Spinal cord (tissue), 10 donors: ENCODE results near the gene SLC26A2. TPM values are rescaled to one million over a fixed set of nuclear protein-coding genes. Genes with fewer than 3 reads are reported as not detected.
"Not testable (repeated sequence)": the region's sequence is repeated elsewhere in the genome, so short reads cannot be mapped to it uniquely, and the experiment has no call there.

ENCODE experiments used
- DNase-seq, 6 donors: peaks; one replicate each; pipeline versions ENCODE4 v3.0.0 to v3.0.0-alpha.2; 2013 to 2015; ENCODE audit warnings: low spot score in 6 of 6, low read depth in 4 of 6
- H3K27ac ChIP-seq: one replicate; pipeline ENCODE4 v1.5.1; 2013; ENCODE audit warnings: low read depth, low read length, control low read depth
- H3K27me3 ChIP-seq: one replicate; pipeline ENCODE4 v1.6.1; 2013; ENCODE audit warnings: low read length; ENCODE audit not compliant: control insufficient read depth, insufficient read depth
- H3K36me3 ChIP-seq: one replicate; pipeline ENCODE4 v1.6.1; 2013; ENCODE audit warnings: low read length; ENCODE audit not compliant: control insufficient read depth, insufficient read depth
- H3K4me1 ChIP-seq: one replicate; pipeline ENCODE4 v1.6.1; 2013; ENCODE audit warnings: low read length; ENCODE audit not compliant: control insufficient read depth, insufficient read depth
- H3K4me3 ChIP-seq: one replicate; pipeline ENCODE4 v1.5.1; 2013; ENCODE audit warnings: low read depth, low read length, control low read depth
- H3K9me3 ChIP-seq: one replicate; pipeline ENCODE4 v1.6.1; 2013; ENCODE audit warnings: low read length; ENCODE audit not compliant: control insufficient read depth, insufficient read depth
- WGBS: methylation state at CpG from one replicate; pipeline ENCODE4 v1.1.5; 2013; ENCODE audit warnings: missing lambda C conversion rate; ENCODE audit not compliant: insufficient coverage; 5-methylcytosine and 5-hydroxymethylcytosine counted together
- polyA plus RNA-seq, 2 donors: library from polyadenylated mRNA; unstranded; fragments of 120-200 nt; gene quantifications; one replicate each; pipeline ENCODE4 v1.2.1, GENCODE V29; 2013; ENCODE audit not compliant: insufficient read length in 2 of 2
- small RNA-seq: library from RNA; depleted of rRNA; stranded (forward); fragments of <200 nt; gene quantifications from one replicate; pipeline ENCODE3, GENCODE V24; 2014; ENCODE audit warnings: low replicate concordance
- total RNA-seq, 2 donors: library from RNA; depleted of rRNA in 1 of 2; stranded (reverse); fragments of 120-200 nt in 1 of 2; fragments of >200 nt in 1 of 2; gene quantifications; one replicate each; pipeline versions ENCODE4 v1.2.3 to v1.2.4, GENCODE V29; 2013 to 2014
- donor health status: healthy.

SLC26A2 gene
- total and polyA plus RNA-seq, 4 donors, result 9.3 to 173 (median 51.8) TPM

GRCh38 chr5:150026682-150027172 is 66.2 kb downstream of the SLC26A2 start:
- Histone ChIP-seq H3K27me3 (no peaks in the 10 kb centered on the region), H3K9me3 (no peaks in the 10 kb centered on the region), H3K27ac (no peak overlapping the region), H3K4me3 (no peak overlapping the region), H3K36me3 (peaks cover 40% of the 10 kb centered on the region), H3K4me1 (no peaks in the 10 kb centered on the region)
- DNase-seq, result no peak
- 95% methylated on average over 4 of the region's 4 CpGs for WGBS

GRCh38 chr5:150028047-150028446 is 67.5 kb downstream of the SLC26A2 start:
- not testable (repeated sequence) for H3K27ac ChIP-seq, H3K9me3 ChIP-seq, H3K4me1 ChIP-seq, H3K4me3 ChIP-seq, H3K27me3 ChIP-seq, DNase-seq
- H3K36me3 ChIP-seq, result peaks cover 40% of the 10 kb centered on the region
- WGBS, result no CpG with 5 or more reads among the region's 1 CpG

GRCh38 chr5:150033334-150033733 is 72.8 kb downstream of the SLC26A2 start:
- no peak overlapping the region for H3K27ac ChIP-seq
- DNase-seq, result no peak
- no peaks in the 10 kb centered on the region for H3K9me3 ChIP-seq
- no peaks in the 10 kb centered on the region for H3K27me3 ChIP-seq
- peaks cover 41% of the 10 kb centered on the region for H3K36me3 ChIP-seq
- WGBS, result 100% methylated on average over 4 of the region's 4 CpGs
- no peak overlapping the region for H3K4me3 ChIP-seq
- no peaks in the 10 kb centered on the region for H3K4me1 ChIP-seq

- DNase-seq, result peak in 2 of 6 donors; percentile 15 to 23
- Histone ChIP-seq H3K27me3 (no peaks in the 10 kb centered on the region), H3K36me3 (peaks cover 38% of the 10 kb centered on the region), H3K9me3 (no peaks in the 10 kb centered on the region), H3K4me3 (no peak overlapping the region), H3K4me1 (no peaks in the 10 kb centered on the region), H3K27ac (no peak overlapping the region)
- 62% methylated on average over 3 of the region's 4 CpGs for WGBS
Measured at GRCh38 chr5:150034662-150035061, 74.1 kb downstream of the SLC26A2 start.

GRCh38 chr5:150035139-150035895 is 74.8 kb downstream of the SLC26A2 start:
- DNase-seq, result no peak
- peaks cover 38% of the 10 kb centered on the region for H3K36me3 ChIP-seq
- H3K9me3 ChIP-seq, result no peaks in the 10 kb centered on the region
- H3K27me3 ChIP-seq, result no peaks in the 10 kb centered on the region
- no peak overlapping the region for H3K27ac ChIP-seq
- H3K4me3 ChIP-seq, result no peak overlapping the region
- no peaks in the 10 kb centered on the region for H3K4me1 ChIP-seq
- WGBS, result 68% methylated on average over 4 of the region's 7 CpGs

GRCh38 chr5:150036513-150036912 is 76.0 kb downstream of the SLC26A2 start:
- WGBS, result 85% methylated on average over 7 of the region's 9 CpGs
- H3K4me3 ChIP-seq, result no peak overlapping the region
- no peak overlapping the region for H3K27ac ChIP-seq

More at GRCh38 chr5:150036513-150036912, 76.0 kb downstream of the SLC26A2 start:
- H3K36me3 ChIP-seq, result peaks cover 42% of the 10 kb centered on the region
- H3K27me3 ChIP-seq, result no peaks in the 10 kb centered on the region
- no peaks in the 10 kb centered on the region for H3K4me1 ChIP-seq
- DNase-seq, result no peak
- H3K9me3 ChIP-seq, result no peaks in the 10 kb centered on the region

Small RNAs within 50 kb of the gene (small RNA-seq; reads per million reads assigned to genes)
- gene RF00019, result not detected

Other genes starting within 250 kb of the SLC26A2 start
- 1 to 10 TPM; 4.4 to 5.2 TPM for gene PPARGC1B, start 230.4 kb upstream of the SLC26A2 start, total RNA-seq
- gene PPARGC1B, start 230.4 kb upstream of the SLC26A2 start, polyA plus RNA-seq, result 1 to 10 TPM; 4.2 to 4.9 TPM
- under 1 TPM; 0.10 to 0.44 TPM for gene PDE6A, start 16.0 kb upstream of the SLC26A2 start, total RNA-seq
- under 1 TPM; 0.06 to 0.24 TPM for gene PDE6A, start 16.0 kb upstream of the SLC26A2 start, polyA plus RNA-seq
- 1 to 10 TPM; 5.4 to 7.5 TPM for gene TIGD6, start 39.9 kb downstream of the SLC26A2 start, total RNA-seq
- 1 to 10 TPM; 4.2 to 5.5 TPM for gene TIGD6, start 39.9 kb downstream of the SLC26A2 start, polyA plus RNA-seq
- 10 to 100 TPM; 28.3 to 33.3 TPM for gene HMGXB3, start 40.0 kb downstream of the SLC26A2 start, total RNA-seq
- gene HMGXB3, start 40.0 kb downstream of the SLC26A2 start, polyA plus RNA-seq, result 10 to 100 TPM; 29.4 to 36.9 TPM
- gene CSF1R, start 125.8 kb downstream of the SLC26A2 start, total RNA-seq, result 10 to 100 TPM; 16.8 to 40.7 TPM
- gene CSF1R, start 125.8 kb downstream of the SLC26A2 start, polyA plus RNA-seq, result 10 to 100 TPM; 54.8 to 66.5 TPM
- 100 to 1,000 TPM in 1 of 2 donors, 10 to 100 TPM in 1; 53.0 to 121 TPM for gene PDGFRB, start 195.1 kb downstream of the SLC26A2 start, total RNA-seq
- gene PDGFRB, start 195.1 kb downstream of the SLC26A2 start, polyA plus RNA-seq, result 10 to 100 TPM; 83.5 to 86.9 TPM
- gene CDX1, start 206.0 kb downstream of the SLC26A2 start, total RNA-seq, result under 1 TPM in 1 of 2 donors, not detected in 1; 0.28 TPM
- not detected for gene CDX1, start 206.0 kb downstream of the SLC26A2 start, polyA plus RNA-seq
- gene SLC6A7, start 229.3 kb downstream of the SLC26A2 start, total RNA-seq, result 10 to 100 TPM in 1 of 2 donors, 1 to 10 TPM in 1; 4.4 to 11.3 TPM
- gene SLC6A7, start 229.3 kb downstream of the SLC26A2 start, polyA plus RNA-seq, result 10 to 100 TPM; 23.1 to 33.1 TPM